ENCODE data around the gene KIAA0753.

GRCh38 chr17:6648181-6648580 is 7.7 kb upstream of the KIAA0753 start:
- TF ChIP-seq, protein P1, sequence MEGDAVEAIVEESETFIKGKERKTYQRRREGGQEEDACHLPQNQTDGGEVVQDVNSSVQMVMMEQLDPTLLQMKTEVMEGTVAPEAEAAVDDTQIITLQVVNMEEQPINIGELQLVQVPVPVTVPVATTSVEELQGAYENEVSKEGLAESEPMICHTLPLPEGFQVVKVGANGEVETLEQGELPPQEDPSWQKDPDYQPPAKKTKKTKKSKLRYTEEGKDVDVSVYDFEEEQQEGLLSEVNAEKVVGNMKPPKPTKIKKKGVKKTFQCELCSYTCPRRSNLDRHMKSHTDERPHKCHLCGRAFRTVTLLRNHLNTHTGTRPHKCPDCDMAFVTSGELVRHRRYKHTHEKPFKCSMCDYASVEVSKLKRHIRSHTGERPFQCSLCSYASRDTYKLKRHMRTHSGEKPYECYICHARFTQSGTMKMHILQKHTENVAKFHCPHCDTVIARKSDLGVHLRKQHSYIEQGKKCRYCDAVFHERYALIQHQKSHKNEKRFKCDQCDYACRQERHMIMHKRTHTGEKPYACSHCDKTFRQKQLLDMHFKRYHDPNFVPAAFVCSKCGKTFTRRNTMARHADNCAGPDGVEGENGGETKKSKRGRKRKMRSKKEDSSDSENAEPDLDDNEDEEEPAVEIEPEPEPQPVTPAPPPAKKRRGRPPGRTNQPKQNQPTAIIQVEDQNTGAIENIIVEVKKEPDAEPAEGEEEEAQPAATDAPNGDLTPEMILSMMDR (IDR thresholded peaks at IDR 0.05; ENCODE audit: low read length): peak; percentile 53
- no peak for TF ChIP-seq EZH2 (IDR thresholded peaks at IDR 0.05; ENCODE audit: borderline replicate concordance, low read length)
